ENCODE measurements around the gene HMGB4.

The HMGB4 gene

DNA sequence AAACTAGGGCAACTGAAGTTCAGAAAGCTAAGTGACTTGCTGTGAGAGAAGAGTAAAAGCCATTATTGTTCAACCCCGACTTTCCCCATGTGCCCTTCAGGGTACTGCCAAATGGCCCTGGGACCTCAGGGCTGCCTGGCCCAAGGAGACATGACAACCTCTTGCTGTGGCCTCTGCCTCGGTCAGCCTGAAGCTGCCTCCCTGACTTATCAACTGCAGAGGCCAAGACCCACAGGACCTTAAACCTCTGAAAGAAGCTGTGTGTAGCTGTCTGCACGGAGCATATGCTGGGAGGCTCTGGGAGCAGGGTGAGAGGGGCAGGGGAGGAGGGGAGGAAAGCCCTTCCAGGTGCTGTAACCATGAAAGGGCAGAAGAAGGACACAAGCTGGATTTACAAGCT is 35.9 kb downstream of the HMGB4 start:
- DNase-seq = no peak

DNA sequence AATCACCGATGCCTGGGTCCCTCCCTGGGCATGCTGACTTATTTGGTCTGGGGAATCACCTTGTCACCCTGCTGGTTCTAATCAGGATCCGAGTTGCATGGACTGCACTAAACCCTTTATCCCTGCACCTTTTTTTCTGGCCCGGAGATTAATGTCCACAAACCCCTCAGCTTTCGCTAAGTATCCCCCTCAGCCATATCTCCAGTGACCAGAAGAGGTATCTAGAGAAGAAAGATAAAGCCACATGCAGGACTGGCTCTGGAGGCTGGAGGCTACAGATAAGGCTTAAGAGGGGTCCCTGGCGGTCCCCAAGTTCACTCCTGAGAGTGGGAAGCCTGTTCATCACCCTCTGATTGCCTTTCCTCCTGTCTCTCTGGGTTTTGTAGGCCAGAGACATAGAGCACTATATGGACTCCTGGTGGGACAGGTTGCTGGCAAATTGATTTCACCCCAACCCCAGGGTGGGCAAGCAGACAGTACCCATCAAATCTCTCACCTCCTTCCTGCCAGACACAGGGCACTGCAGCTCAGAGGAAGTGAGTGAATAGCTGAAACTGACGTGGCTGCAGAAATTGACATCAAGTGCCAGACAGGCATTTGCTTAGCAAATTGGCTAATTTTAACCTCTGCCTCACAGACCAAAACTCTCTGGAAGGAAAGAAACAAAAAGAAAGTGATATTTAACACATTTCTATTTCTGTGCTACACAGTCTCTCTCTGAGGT is 38.8 kb downstream of the HMGB4 start:
- peak; percentile 56 for DNase-seq

DNA sequence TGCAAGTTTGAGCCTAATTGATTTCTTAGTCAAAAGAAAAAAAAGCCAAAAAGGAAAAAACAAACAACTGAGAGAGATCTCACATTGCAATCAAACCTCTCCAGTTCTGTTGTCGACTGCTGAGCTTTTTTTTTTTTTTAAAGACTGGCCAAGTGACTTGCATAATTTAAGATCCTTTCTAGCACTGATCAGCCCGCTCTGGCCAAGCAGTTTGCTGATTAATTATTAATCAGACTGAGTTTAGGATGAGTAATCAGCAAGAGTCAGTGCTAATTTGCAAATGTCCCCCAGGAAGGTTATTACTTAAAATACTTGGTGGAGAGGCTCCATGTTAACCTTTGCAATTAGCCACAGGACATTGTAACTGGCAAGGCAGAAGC is 39.3 kb downstream of the HMGB4 start:
- peak; percentile 77 for DNase-seq

DNA sequence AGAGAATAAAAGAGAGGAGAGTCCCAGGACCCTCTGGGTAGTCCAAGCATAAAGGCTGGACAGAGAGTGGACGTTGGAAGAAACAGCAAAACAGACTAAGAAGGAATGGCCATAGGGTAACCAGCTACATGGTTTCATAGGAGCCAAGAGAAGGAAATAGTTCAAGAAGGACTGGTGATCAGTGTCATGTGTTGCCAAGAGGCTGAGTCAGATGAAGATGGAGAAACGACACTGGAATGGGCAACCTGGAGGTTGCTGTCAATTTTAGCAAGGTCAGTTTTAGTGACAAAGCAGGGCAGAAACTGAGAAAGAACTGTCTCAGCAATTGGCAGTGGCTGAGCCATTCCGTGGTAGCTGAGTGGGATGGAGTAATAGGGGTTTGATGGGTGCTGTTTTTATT is 41.4 kb downstream of the HMGB4 start:
- no peak for DNase-seq

DNA sequence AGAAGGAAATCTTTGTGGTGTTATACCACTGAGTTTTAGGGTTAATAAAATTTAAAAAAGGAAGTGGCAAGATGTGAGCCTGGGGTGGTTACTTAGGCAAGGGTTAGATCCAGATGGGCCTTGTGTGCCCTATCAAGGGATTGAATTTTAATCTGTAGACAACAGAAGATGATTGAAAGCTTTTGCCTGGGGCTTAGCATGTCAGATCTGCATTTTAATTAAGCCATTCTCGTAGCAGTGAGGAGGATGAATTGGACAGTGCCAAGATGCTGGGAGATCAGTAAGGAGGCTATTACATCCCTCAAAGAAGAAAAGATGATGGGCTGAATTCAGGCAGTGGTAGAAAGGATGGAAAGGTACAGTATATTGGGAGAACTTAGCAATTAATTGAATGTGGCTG is 42.3 kb downstream of the HMGB4 start:
- no peak for DNase-seq

DNA sequence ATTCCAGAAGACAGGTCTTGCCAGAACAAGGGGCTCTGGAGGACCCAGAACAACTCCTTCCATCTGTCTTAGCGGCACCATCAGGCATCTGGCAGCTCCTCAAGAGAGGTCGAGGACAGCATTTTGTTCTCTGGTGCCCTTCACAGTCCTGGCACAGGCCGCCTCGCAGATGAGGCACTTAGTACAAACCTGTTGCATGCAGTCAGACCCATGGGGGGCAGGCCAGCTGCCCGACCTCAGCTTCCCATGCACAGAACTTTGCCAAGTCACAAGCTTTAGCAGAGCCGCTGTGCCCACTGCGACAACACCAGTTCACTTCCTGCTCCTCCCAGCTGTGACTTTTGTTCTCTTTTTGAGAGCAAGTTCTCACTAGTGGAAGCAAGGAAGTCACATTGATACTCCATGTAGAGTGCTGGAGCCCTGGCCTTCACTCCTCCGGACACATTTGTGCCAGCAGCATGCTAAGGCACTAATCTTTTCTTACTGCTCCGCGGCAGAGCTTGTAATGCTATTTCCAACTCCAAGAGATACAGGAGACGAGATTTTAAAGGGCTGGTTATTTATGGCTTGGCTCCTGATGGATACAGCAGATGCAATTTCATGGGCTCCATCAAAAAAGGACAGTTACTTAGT is 44.6 kb downstream of the HMGB4 start:
- no peak for DNase-seq

All from HCEC 1CT (cell line).